GM10847 (cell line): ENCODE results near the gene TMEM200C.

Experiments used
- POLR2A ChIP-seq: IDR thresholded peaks from 2 replicates; pipeline ENCODE4 v1.6.1; 2011; ENCODE audit not compliant: insufficient read length; ENCODE audit errors: extremely low read depth

The TMEM200C gene

DNA sequence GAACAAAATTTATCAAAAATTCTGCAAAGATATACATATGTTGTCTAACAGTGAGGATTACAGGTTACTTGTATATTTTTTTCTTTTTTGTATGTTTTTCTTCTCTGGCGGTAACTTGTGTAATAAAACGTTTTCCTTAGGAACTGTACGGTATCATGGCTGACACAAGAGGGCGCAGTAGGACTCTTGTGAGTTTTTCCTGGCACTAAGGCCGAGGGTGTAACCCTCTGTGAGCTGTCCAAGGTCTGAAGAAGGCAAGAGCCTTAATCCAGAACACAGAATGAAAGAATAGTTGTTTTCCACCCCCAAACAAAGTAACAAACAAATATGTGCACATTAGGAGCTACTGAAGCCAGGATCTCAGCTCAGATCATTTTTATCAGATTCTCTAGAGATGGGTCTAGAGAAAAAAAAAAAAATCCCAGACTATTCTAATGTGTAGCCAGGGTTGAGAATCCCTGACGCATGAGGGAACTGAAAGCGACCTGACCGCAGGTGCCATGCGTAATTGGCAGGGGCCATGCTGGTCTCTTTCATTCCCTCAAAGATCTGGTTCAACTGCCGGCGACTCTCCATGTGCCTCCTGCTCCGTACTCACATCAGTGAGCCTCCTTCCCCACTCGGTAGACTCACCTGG, 27.0 kb downstream of the TMEM200C start:
- TF ChIP-seq POLR2A = no peak

GRCh38 chr18:5865521-5865920, 29.8 kb downstream of the TMEM200C start:
- no peak for TF ChIP-seq POLR2A

DNA sequence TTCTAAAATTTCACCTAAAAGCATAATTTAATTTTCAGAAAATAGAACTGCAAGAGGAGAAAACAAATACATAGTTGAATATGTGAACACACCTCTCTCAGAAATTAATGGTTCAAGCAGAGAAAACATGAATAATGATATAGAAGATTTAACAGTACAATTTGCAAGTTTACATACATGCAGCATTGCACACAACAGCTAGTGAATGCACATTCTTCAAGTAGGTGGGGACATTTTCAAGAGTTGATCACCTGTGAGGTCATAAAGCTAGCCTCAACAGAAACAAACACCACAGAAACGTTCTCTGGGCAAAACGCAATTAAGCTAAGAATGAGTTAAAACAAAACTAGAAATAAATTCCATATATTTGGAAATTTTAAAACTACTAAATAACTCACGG, 38.1 kb downstream of the TMEM200C start:
- TF ChIP-seq POLR2A = no peak

- no peak for TF ChIP-seq POLR2A
These were observed 42.1 kb downstream of the TMEM200C start for GRCh38 chr18:5853253-5853652.

DNA sequence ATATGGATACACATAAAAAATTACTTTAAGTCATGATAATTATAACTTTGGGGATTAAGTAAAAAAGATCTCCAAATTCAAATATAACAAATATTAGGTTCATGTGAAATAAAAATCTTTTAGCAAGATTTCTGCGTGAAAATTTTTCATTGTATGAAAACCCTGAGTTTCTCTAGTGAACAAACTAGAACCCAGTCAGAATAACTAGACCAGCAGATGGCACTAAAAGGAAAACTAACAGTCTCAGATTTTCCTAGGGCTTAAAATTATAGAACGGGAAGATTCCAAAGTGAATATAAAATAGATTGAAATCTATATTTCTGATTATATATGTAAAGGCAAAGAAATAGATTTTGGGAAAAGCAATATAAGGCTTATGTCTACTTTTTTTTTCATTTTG, 43.3 kb downstream of the TMEM200C start:
- no peak for TF ChIP-seq POLR2A

DNA sequence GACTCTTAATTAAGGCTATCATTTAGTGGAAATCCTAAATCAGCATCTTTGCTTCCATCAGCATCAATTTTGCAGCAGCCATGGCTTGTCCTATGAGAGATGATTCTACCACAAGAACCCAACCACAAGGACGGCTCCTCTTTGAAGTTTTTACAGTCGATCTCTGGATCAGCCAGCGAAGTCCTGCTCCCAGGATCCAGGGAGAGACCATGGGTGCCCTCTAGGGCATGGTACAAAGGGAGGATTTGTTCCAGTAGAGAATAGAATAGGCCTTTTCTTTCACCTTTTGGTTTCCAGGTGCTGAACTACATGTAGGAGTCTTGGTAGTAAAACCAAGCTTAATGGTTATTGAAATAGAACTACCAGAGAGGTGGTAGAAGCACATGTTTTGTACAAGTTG, 52.7 kb downstream of the TMEM200C start:
- no peak for TF ChIP-seq POLR2A

DNA sequence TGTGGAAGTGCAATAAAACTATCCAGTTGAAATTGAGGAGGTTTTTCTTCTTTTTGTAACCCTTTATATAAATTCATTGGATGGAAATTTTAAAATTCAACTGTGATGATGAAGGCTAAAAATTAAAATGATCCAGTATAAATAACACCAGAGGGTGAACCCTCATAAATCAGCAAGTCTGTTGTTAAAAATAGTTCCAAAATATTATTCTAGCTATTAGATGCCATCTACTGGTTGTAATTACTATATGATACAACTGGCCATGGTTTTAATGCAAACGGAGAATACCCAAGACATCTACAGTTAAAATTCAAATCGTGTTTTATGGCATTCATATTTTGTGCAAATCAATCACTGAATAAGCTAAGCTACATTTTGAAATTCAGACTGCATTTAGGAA, 53.8 kb downstream of the TMEM200C start:
- TF ChIP-seq POLR2A = no peak

DNA sequence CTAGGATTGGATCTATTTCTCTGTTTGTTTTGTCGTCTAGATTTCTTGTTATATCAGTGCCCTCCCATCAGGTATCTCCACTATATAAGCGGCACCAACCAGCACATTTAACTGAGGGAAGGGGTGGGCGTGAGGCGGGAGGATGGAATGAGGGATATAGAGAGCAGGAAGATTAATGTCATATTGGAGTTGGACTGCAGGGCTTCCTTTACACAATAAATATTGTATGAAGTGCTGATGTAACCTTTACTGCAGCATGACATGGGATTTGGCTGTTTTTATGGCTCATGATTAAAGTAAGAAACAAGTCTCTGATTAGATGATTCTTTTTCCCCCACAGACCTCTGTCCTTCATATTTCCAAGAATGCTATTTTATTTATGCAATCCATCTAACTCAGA, 54.8 kb downstream of the TMEM200C start:
- no peak for TF ChIP-seq POLR2A

DNA sequence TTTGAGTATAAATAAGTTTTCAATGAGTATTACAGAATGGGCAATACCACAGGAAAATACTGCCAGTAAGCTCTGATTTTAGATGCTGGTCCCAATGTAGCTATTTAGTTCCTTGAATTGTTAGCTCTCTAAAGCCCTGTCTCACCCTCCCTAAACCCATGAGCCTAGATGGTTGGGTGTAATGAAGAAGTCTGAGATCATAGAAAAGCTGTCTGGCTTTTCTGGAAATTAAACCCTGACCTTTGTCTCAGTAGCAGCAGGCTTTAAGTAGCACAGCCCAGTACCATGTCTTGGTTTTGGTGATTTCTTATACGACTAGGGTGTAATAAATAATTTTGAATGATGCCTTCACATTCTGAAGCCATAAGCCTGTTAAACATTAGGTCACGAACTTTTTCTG, 55.3 kb downstream of the TMEM200C start:
- no peak for TF ChIP-seq POLR2A

DNA sequence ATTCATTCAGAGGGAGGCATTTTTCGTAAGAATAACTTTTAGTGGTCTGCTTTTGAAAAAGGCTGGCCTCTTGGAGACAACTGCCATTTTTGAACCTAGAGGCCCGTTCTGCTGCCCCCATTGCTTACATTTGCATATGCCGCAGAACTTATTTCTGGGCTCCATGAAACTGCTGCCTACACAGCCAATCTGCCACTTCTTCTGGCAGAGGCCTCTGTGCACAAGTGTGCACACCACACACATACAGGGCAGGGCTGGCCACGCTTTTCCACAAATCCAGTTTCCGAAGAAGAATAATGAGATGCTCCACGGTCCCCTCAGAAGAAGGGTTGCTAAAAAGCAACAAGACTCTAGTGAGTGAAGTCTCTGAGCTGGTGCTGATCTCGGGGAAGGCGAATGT, 56.2 kb downstream of the TMEM200C start:
- TF ChIP-seq POLR2A = no peak
